Upper lobe of left lung (tissue), 4 donors: ENCODE results near the gene TRIM66.

Experiments used
- CTCF ChIP-seq, 6 experiments: fragments of 450-650 bp in 4 of 6; fragments of 200-600 bp in 2 of 6; sonication (generic) in 2 of 6; IDR thresholded peaks; one replicate each; pipeline ENCODE4 v1.5.1; 2016 to 2019; ENCODE audit warnings: antibody characterized with exemption in 6 of 6
- EP300 ChIP-seq, 4 donors: sonication (generic); formaldehyde crosslinking; IDR thresholded peaks; one replicate each; pipeline ENCODE4 v1.5.1; 2017; ENCODE audit warnings: antibody characterized with exemption in 4 of 4, control low read depth in 2 of 4
- POLR2A ChIP-seq, 4 donors: fragments of 450-650 bp; IDR thresholded peaks; one replicate each; pipeline ENCODE4 v1.5.1; 2016 to 2017; ENCODE audit warnings: antibody characterized with exemption in 4 of 4, mild to moderate bottlenecking in 2 of 4
- POLR2AphosphoS5 ChIP-seq, 2 donors: sonication (generic); formaldehyde crosslinking; IDR thresholded peaks; one replicate each; pipeline ENCODE4 v1.5.1; 2017; ENCODE audit warnings: antibody characterized with exemption in 2 of 2

- TF ChIP-seq CTCF (IDR thresholded peaks at IDR 0.05) (no peak), EP300 (IDR thresholded peaks at IDR 0.05) (no peak), POLR2AphosphoS5 (IDR thresholded peaks at IDR 0.05) (peak in 1 of 2 donors; percentile 6), POLR2A (IDR thresholded peaks at IDR 0.05) (no peak)
Observed at GRCh38 chr11:8717876-8718753, 35.6 kb upstream of the TRIM66 start.
